ENCODE results near the gene MRPL57. TPM values are rescaled to one million over a fixed set of nuclear protein-coding genes. Genes with fewer than 3 reads are reported as not detected.
"Not testable (repeated sequence)": the region's sequence is repeated elsewhere in the genome, so short reads cannot be mapped to it uniquely, and the experiment has no call there.

MRPL57 gene
- total and polyA plus RNA-seq, 2 donors from 2014 or later = 18.3 to 47.1 TPM

DNA sequence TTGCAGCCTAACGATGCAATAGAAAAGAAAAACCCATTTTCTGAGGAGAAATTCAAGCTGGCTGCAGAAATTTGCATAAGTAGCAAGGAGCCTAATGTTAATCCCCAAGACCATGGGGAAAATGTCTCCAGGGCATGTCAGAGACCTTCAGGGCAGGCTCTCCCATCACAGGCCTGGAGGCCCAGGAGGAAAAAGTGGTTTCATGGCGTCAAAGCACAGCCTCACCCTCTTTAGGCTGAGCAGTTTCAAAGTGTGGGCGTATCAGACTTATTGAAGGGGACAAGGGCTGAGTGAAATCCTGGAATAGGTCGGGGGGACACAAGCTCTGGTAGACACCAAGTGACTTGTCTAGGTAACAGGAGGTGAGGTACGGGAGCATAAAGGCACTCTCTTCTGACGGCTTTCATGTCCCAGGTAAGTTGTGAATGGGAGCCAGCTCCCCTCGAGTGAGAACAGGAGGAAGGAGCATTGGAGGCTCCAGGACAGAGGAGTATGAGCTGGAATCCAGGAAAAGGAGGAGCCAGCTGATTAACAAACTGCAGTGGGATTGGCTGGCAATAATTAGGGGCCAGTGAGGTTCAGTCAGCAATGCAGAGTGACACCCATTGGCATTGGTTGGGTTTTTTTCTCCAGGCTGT lies 35.8 kb downstream of the MRPL57 start:
- Histone ChIP-seq H3K36me3 (ENCODE audit: control insufficient read depth in 2 of 3, insufficient read depth in 3 of 3, low read length in 3 of 3) (no peaks in the 10 kb centered on the region), H3K27me3 (ENCODE audit: control insufficient read depth, insufficient read depth, low read length) (no peaks in the 10 kb centered on the region), H3K4me3 (ENCODE audit: low read length in 3 of 3) (no peak overlapping the region), H3K9ac (ENCODE audit: low read length in 3 of 3) (no peak overlapping the region), H3K9me3 (ENCODE audit: control insufficient read depth in 2 of 3, insufficient read depth in 1 of 3, low read length in 3 of 3) (no peaks in the 10 kb centered on the region), H3K27ac (ENCODE audit: low read depth in 2 of 2, low read length in 2 of 2) (no peak overlapping the region), H3K4me1 (ENCODE audit: control insufficient read depth in 2 of 3, insufficient read depth in 2 of 3, low read depth in 1 of 3, low read length in 3 of 3) (no peaks in the 10 kb centered on the region)
- DNase-seq = no peak
- intact Hi-C loops (cut with DNase I) = no loop called here
- TF ChIP-seq, protein P1, sequence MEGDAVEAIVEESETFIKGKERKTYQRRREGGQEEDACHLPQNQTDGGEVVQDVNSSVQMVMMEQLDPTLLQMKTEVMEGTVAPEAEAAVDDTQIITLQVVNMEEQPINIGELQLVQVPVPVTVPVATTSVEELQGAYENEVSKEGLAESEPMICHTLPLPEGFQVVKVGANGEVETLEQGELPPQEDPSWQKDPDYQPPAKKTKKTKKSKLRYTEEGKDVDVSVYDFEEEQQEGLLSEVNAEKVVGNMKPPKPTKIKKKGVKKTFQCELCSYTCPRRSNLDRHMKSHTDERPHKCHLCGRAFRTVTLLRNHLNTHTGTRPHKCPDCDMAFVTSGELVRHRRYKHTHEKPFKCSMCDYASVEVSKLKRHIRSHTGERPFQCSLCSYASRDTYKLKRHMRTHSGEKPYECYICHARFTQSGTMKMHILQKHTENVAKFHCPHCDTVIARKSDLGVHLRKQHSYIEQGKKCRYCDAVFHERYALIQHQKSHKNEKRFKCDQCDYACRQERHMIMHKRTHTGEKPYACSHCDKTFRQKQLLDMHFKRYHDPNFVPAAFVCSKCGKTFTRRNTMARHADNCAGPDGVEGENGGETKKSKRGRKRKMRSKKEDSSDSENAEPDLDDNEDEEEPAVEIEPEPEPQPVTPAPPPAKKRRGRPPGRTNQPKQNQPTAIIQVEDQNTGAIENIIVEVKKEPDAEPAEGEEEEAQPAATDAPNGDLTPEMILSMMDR (IDR thresholded peaks at IDR 0.05; ENCODE audit: borderline replicate concordance, extremely low read depth, insufficient read depth) = no peak
- no peak for FAIRE-seq

DNA sequence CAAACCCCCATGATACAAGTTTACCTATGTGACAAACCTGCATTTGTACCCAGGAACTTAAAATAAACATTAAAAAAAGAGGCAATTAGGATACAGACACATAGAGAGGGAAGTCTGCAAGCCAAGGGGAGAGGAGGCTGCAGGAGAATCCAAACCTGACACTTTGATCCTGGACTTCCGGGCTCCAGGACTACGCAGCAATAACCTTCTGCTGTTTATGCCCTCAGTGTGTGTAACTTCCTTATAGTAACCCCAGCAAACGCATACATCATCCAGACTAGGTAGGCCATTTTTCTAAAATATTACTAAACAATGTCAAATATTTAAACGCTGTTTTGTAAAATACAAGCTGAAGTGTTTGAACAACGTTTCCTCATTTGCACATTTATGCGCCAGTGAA lies 39.0 kb downstream of the MRPL57 start:
- H3K9ac ChIP-seq (ENCODE audit: low read length in 3 of 3); H3K4me3 ChIP-seq (ENCODE audit: low read length in 3 of 3); DNase-seq; intact Hi-C loops (cut with DNase I); H3K27ac ChIP-seq (ENCODE audit: low read depth in 2 of 2, low read length in 2 of 2); H3K27me3 ChIP-seq (ENCODE audit: control insufficient read depth, insufficient read depth, low read length); H3K9me3 ChIP-seq (ENCODE audit: control insufficient read depth in 2 of 3, insufficient read depth in 1 of 3, low read length in 3 of 3); FAIRE-seq; H3K4me1 ChIP-seq (ENCODE audit: control insufficient read depth in 2 of 3, insufficient read depth in 2 of 3, low read depth in 1 of 3, low read length in 3 of 3); H3K36me3 ChIP-seq (ENCODE audit: control insufficient read depth in 2 of 3, insufficient read depth in 3 of 3, low read length in 3 of 3): not testable (repeated sequence)

DNA sequence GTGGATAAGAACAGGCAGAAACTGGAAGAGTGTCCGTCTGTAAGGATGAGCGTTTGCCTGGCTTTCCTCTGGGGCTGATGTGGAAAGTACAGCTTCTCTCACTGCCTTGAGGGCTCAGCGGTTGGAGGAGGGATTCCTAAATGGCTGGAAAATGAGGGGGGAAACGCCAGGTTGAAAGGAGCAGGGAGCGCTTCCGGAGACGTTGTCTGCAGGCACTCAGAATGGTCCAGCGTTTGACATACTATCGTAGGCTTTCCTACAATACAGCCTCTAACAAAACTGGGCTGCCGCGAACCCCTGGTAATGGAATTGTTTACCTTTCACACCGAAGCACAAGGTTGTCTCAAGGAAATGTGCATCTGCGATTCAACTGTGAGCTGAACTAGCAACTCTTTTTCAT lies 39.9 kb downstream of the MRPL57 start:
- H3K9me3 ChIP-seq (ENCODE audit: control insufficient read depth in 2 of 3, insufficient read depth in 1 of 3, low read length in 3 of 3) = peaks cover 0 to 2% (median 0%) of the 10 kb centered on the region in 3 donors
- no peak overlapping the region for H3K27ac ChIP-seq (ENCODE audit: low read depth in 2 of 2, low read length in 2 of 2)
- TF ChIP-seq, protein P1 (IDR thresholded peaks at IDR 0.05; ENCODE audit: borderline replicate concordance, extremely low read depth, insufficient read depth) = no peak
- DNase-seq = peak in 1 of 5 donors; percentile 12
- H3K27me3 ChIP-seq (ENCODE audit: control insufficient read depth, insufficient read depth, low read length) = no peaks in the 10 kb centered on the region
- no peaks in the 10 kb centered on the region for H3K4me1 ChIP-seq (ENCODE audit: control insufficient read depth in 2 of 3, insufficient read depth in 2 of 3, low read depth in 1 of 3, low read length in 3 of 3)
- no peak overlapping the region for H3K9ac ChIP-seq (ENCODE audit: low read length in 3 of 3)
- intact Hi-C loops (cut with DNase I) = no loop called here
- FAIRE-seq = no peak
- H3K4me3 ChIP-seq (ENCODE audit: low read length in 3 of 3) = no peak overlapping the region
- no peaks in the 10 kb centered on the region for H3K36me3 ChIP-seq (ENCODE audit: control insufficient read depth in 2 of 3, insufficient read depth in 3 of 3, low read length in 3 of 3)

DNA sequence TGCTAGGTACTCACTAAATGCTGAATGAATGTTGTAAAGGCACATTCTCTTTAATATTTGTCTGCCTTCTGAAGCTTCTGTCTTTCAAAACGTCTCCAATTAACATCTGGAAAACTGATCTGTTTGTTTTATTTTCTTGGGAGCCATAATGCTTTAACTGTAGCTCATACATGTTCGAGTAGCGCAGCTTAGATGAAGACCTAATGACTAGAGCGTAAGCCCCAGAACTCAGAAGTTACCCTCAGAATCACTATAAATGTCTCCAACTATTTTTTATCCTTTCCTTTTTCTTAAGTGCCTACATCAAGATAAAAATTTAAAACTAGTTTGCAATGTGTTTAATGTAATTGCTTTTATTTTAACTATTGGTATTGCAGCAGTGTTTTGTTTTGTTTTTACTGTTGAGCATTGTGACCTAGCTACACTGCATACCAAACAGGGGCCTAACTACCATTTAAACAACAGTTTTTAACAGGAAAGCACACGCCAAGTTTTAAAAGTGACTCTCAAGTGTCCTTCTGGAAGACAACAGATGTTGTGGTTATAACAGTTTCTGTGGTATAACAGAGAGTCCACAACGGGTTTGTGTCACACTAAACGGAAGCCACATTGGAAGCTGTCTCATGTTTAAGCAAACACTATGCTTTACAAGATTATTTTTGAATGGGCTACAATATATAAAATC lies 42.0 kb downstream of the MRPL57 start:
- DNase-seq (no peak), FAIRE-seq (no peak)
- Histone ChIP-seq H3K9ac (ENCODE audit: low read length in 3 of 3) (no peak overlapping the region), H3K27ac (ENCODE audit: low read depth in 2 of 2, low read length in 2 of 2) (no peak overlapping the region), H3K27me3 (ENCODE audit: control insufficient read depth, insufficient read depth, low read length) (no peaks in the 10 kb centered on the region), H3K4me1 (ENCODE audit: control insufficient read depth in 2 of 3, insufficient read depth in 2 of 3, low read depth in 1 of 3, low read length in 3 of 3) (no peaks in the 10 kb centered on the region), H3K4me3 (ENCODE audit: low read length in 3 of 3) (no peak overlapping the region), H3K9me3 (ENCODE audit: control insufficient read depth in 2 of 3, insufficient read depth in 1 of 3, low read length in 3 of 3) (peaks cover 0 to 9% (median 0%) of the 10 kb centered on the region in 3 donors), H3K36me3 (ENCODE audit: control insufficient read depth in 2 of 3, insufficient read depth in 3 of 3, low read length in 3 of 3) (no peaks in the 10 kb centered on the region)
- TF ChIP-seq, protein P1 (IDR thresholded peaks at IDR 0.05; ENCODE audit: borderline replicate concordance, extremely low read depth, insufficient read depth) = no peak
- intact Hi-C loops (cut with DNase I) = no loop called here
